ENCODE results near the gene GATD1.

- TF ChIP-seq YY1 (IDR thresholded peaks at IDR 0.05; ENCODE audit: low read depth) (no peak), REST (IDR thresholded peaks at IDR 0.05; ENCODE audit: low read depth) (no peak), EP300 (IDR thresholded peaks at IDR 0.05; ENCODE audit: borderline replicate concordance) (no peak), CEBPB (IDR thresholded peaks at IDR 0.05) (no peak), CREB1 (IDR thresholded peaks at IDR 0.05; ENCODE audit: low read depth) (no peak), TAF1 (IDR thresholded peaks at IDR 0.05; ENCODE audit: low read depth) (no peak)
Measured at GRCh38 chr11:766106-766935, 11.0 kb downstream of the GATD1 start.
